ENCODE results near the gene MICU2.

- TF ChIP-seq, protein P1, sequence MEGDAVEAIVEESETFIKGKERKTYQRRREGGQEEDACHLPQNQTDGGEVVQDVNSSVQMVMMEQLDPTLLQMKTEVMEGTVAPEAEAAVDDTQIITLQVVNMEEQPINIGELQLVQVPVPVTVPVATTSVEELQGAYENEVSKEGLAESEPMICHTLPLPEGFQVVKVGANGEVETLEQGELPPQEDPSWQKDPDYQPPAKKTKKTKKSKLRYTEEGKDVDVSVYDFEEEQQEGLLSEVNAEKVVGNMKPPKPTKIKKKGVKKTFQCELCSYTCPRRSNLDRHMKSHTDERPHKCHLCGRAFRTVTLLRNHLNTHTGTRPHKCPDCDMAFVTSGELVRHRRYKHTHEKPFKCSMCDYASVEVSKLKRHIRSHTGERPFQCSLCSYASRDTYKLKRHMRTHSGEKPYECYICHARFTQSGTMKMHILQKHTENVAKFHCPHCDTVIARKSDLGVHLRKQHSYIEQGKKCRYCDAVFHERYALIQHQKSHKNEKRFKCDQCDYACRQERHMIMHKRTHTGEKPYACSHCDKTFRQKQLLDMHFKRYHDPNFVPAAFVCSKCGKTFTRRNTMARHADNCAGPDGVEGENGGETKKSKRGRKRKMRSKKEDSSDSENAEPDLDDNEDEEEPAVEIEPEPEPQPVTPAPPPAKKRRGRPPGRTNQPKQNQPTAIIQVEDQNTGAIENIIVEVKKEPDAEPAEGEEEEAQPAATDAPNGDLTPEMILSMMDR (IDR thresholded peaks at IDR 0.05), result no peak
- no peak for TF ChIP-seq POLR2A (IDR thresholded peaks at IDR 0.05; ENCODE audit: low read depth)
- TF ChIP-seq POLR2AphosphoS5 (IDR thresholded peaks at IDR 0.05), result no peak
- no peak for TF ChIP-seq EP300 (IDR thresholded peaks at IDR 0.05)
These were observed 13.7 kb downstream of the MICU2 start for GRCh38 chr13:21590231-21590630.
